Measurements from ENCODE around the gene PTTG1IP.
A peak's percentile ranks its signal among the peaks of the same experiment; 100 is the strongest.
"Not testable (repeated sequence)": the region's sequence is repeated elsewhere in the genome, so short reads cannot be mapped to it uniquely, and the experiment has no call there.

The PTTG1IP gene

GRCh38 chr21:44917446-44918106 lies 44.1 kb upstream of the PTTG1IP start:
- no peak for TF ChIP-seq POLR2A (IDR thresholded peaks at IDR 0.05; ENCODE audit: low read depth, low read length)
- no peak for FAIRE-seq
- no peak for DNase-seq (ENCODE audit: insufficient read length, low spot score)

- TF ChIP-seq POLR2A (IDR thresholded peaks at IDR 0.05; ENCODE audit: low read depth, low read length) (no peak), SPI1 (IDR thresholded peaks at IDR 0.05; ENCODE audit: low read depth, low read length) (no peak), TAF1 (IDR thresholded peaks at IDR 0.05; ENCODE audit: low read depth, low read length) (no peak), POU2F2 (IDR thresholded peaks at IDR 0.05; ENCODE audit: low read depth, low read length) (no peak), POLR2AphosphoS5 (IDR thresholded peaks at IDR 0.05; ENCODE audit: low read depth, low read length) (no peak), PAX5 (IDR thresholded peaks at IDR 0.05; ENCODE audit: insufficient read depth, low read length, severe bottlenecking) (no peak)
- DNase-seq (ENCODE audit: insufficient read length, low spot score), result no peak
- FAIRE-seq, result no peak
Measured at GRCh38 chr21:44916965-44917364, 43.5 kb upstream of the PTTG1IP start.

- FAIRE-seq, result peak; percentile 83
- no peak for TF ChIP-seq POLR2A (IDR thresholded peaks at IDR 0.05; ENCODE audit: low read depth, low read length)
- TF ChIP-seq POLR2AphosphoS5 (IDR thresholded peaks at IDR 0.05; ENCODE audit: low read depth, low read length), result no peak
- TF ChIP-seq PAX5 (IDR thresholded peaks at IDR 0.05; ENCODE audit: insufficient read depth, low read length, severe bottlenecking), result no peak
- no peak for TF ChIP-seq TAF1 (IDR thresholded peaks at IDR 0.05; ENCODE audit: low read depth, low read length)
- no peak for TF ChIP-seq POU2F2 (IDR thresholded peaks at IDR 0.05; ENCODE audit: low read depth, low read length)
- peak; percentile 58 for TF ChIP-seq SPI1 (IDR thresholded peaks at IDR 0.05; ENCODE audit: low read depth, low read length)
- no peak for DNase-seq (ENCODE audit: insufficient read length, low spot score)
Measured at GRCh38 chr21:44914176-44914874, 40.8 kb upstream of the PTTG1IP start.

- FAIRE-seq (no peak), DNase-seq (ENCODE audit: insufficient read length, low spot score) (no peak)
- TF ChIP-seq POLR2AphosphoS5 (IDR thresholded peaks at IDR 0.05; ENCODE audit: low read depth, low read length), result no peak
- no peak for TF ChIP-seq TAF1 (IDR thresholded peaks at IDR 0.05; ENCODE audit: low read depth, low read length)
- TF ChIP-seq POU2F2 (IDR thresholded peaks at IDR 0.05; ENCODE audit: low read depth, low read length), result no peak
- TF ChIP-seq POLR2A (IDR thresholded peaks at IDR 0.05; ENCODE audit: low read depth, low read length), result no peak
- TF ChIP-seq SPI1 (IDR thresholded peaks at IDR 0.05; ENCODE audit: low read depth, low read length), result no peak
- TF ChIP-seq PAX5 (IDR thresholded peaks at IDR 0.05; ENCODE audit: insufficient read depth, low read length, severe bottlenecking), result no peak
Measured at GRCh38 chr21:44913425-44914175, 40.1 kb upstream of the PTTG1IP start.

- not testable (repeated sequence) for DNase-seq (ENCODE audit: insufficient read length, low spot score); FAIRE-seq
Measured at GRCh38 chr21:44912506-44913412, 39.3 kb upstream of the PTTG1IP start.

GRCh38 chr21:44912158-44912473 lies 38.6 kb upstream of the PTTG1IP start:
- FAIRE-seq (no peak), DNase-seq (ENCODE audit: insufficient read length, low spot score) (no peak)
- TF ChIP-seq PAX5 (IDR thresholded peaks at IDR 0.05; ENCODE audit: insufficient read depth, low read length, severe bottlenecking) (no peak), TAF1 (IDR thresholded peaks at IDR 0.05; ENCODE audit: low read depth, low read length) (no peak), POLR2AphosphoS5 (IDR thresholded peaks at IDR 0.05; ENCODE audit: low read depth, low read length) (no peak), POLR2A (IDR thresholded peaks at IDR 0.05; ENCODE audit: low read depth, low read length) (no peak), POU2F2 (IDR thresholded peaks at IDR 0.05; ENCODE audit: low read depth, low read length) (no peak), SPI1 (IDR thresholded peaks at IDR 0.05; ENCODE audit: low read depth, low read length) (no peak)

- DNase-seq (ENCODE audit: insufficient read length, low spot score) (peak; percentile 79), FAIRE-seq (peak; percentile 90)
- no peak for TF ChIP-seq POLR2AphosphoS5 (IDR thresholded peaks at IDR 0.05; ENCODE audit: low read depth, low read length)
- TF ChIP-seq TAF1 (IDR thresholded peaks at IDR 0.05; ENCODE audit: low read depth, low read length), result no peak
- no peak for TF ChIP-seq SPI1 (IDR thresholded peaks at IDR 0.05; ENCODE audit: low read depth, low read length)
- TF ChIP-seq POU2F2 (IDR thresholded peaks at IDR 0.05; ENCODE audit: low read depth, low read length), result no peak
- TF ChIP-seq POLR2A (IDR thresholded peaks at IDR 0.05; ENCODE audit: low read depth, low read length), result no peak
- no peak for TF ChIP-seq PAX5 (IDR thresholded peaks at IDR 0.05; ENCODE audit: insufficient read depth, low read length, severe bottlenecking)
Measured at GRCh38 chr21:44911384-44912157, 38.1 kb upstream of the PTTG1IP start.

GRCh38 chr21:44911068-44911383 lies 37.5 kb upstream of the PTTG1IP start:
- DNase-seq (ENCODE audit: insufficient read length, low spot score) (no peak), FAIRE-seq (peak; percentile 91)
- no peak for TF ChIP-seq POU2F2 (IDR thresholded peaks at IDR 0.05; ENCODE audit: low read depth, low read length)
- TF ChIP-seq SPI1 (IDR thresholded peaks at IDR 0.05; ENCODE audit: low read depth, low read length), result no peak
- TF ChIP-seq POLR2AphosphoS5 (IDR thresholded peaks at IDR 0.05; ENCODE audit: low read depth, low read length), result no peak
- no peak for TF ChIP-seq POLR2A (IDR thresholded peaks at IDR 0.05; ENCODE audit: low read depth, low read length)
- TF ChIP-seq TAF1 (IDR thresholded peaks at IDR 0.05; ENCODE audit: low read depth, low read length), result no peak
- no peak for TF ChIP-seq PAX5 (IDR thresholded peaks at IDR 0.05; ENCODE audit: insufficient read depth, low read length, severe bottlenecking)

Data from GM12891 (cell line).